ENCODE data around the gene BAZ2A. TPM values are rescaled to one million over a fixed set of nuclear protein-coding genes. Genes with fewer than 3 reads are reported as not detected.

The BAZ2A gene
- total and polyA plus RNA-seq, 2 donors (not counting 3 experiments of a cell fraction or from before 2014, with no cell fraction given) = 56.0 to 91.4 TPM

DNA sequence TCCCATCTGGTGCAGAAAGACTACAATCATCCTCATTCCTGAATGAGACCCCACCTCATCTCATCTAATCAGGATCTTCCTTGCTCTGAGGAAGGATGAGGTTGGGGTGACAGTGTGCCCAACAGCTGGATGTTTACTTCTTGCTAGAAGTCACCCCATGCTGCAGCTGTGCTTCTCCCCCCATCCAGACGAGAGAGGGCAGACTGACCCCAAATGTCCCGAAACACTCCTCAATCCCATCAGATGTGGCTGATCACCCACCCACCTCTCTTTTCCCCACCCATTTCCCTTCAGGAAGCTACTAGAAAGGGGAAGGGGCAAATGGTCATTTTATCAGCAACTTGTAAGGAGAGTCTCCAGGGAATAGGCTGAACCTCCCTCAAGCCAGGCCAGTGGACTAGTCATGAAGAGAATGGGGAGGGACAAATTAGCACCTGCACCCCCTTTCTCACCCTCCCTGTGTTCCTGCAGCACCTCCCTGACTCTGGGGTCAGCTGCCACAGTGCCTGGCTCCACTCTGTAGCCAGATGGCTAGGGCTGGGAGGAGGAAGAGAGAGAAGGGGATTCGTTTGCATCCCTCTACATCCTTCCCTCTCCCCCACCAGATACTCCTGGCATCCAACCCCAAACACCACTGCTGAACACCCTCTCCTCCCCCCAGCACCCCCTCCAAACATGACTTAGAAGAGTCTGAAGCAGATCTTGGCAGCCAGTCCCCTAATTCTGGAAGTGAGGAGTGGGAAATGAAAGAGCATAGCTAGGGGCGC is 2.8 kb upstream of the BAZ2A start:
- intact Hi-C loops (cut with micrococcal nuclease) = loop anchor here (2.0 kb wide), 1 partner anchor 894 kb away; no protein-coding TSS in a partner anchor
- H3K27me3 ChIP-seq (ENCODE audit: control insufficient read depth in 2 of 2, insufficient read depth in 2 of 2, low read length in 2 of 2) = no peaks in the 10 kb centered on the region
- no peak overlapping the region for H3K27ac ChIP-seq (ENCODE audit: insufficient read depth, low read depth, low read length)
- no peak overlapping the region for H3K9ac ChIP-seq (replicated peaks; ENCODE audit: extremely low read depth, insufficient read depth, low read length)
- dilution Hi-C loops (cut with MboI; ENCODE audit: extremely low pct_ligation_motif_present, low sequenced_read_pairs) = no loop called here
- peaks cover 37% of the 10 kb centered on the region for H3K79me2 ChIP-seq (ENCODE audit: control insufficient read depth, insufficient read depth, low read length)
- H2AFZ ChIP-seq (ENCODE audit: low read depth, low read length) = no peak overlapping the region
- H3K4me3 ChIP-seq (replicated peaks in 1 of 3; ENCODE audit: insufficient read depth in 1 of 3, low read depth in 1 of 3, low read length in 3 of 3) = no peak overlapping the region
- CTCF ChIA-PET = no interaction called here
- TF ChIP-seq JUN (IDR thresholded peaks at IDR 0.05; ENCODE audit: borderline replicate concordance, insufficient read depth, insufficient read length, low read depth) (no peak), GATA2 (IDR thresholded peaks at IDR 0.05; ENCODE audit: insufficient read depth, insufficient read length, low read depth, low read length) (no peak), POLR2A (IDR thresholded peaks at IDR 0.05; ENCODE audit: low read depth, low read length) (no peak), FOS (IDR thresholded peaks at IDR 0.05; ENCODE audit: borderline replicate concordance, insufficient read depth, low read length) (no peak), POLR2AphosphoS5 (IDR thresholded peaks at IDR 0.05; ENCODE audit: insufficient read depth, low read depth, low read length) (no peak)
- TF ChIP-seq, protein P1, sequence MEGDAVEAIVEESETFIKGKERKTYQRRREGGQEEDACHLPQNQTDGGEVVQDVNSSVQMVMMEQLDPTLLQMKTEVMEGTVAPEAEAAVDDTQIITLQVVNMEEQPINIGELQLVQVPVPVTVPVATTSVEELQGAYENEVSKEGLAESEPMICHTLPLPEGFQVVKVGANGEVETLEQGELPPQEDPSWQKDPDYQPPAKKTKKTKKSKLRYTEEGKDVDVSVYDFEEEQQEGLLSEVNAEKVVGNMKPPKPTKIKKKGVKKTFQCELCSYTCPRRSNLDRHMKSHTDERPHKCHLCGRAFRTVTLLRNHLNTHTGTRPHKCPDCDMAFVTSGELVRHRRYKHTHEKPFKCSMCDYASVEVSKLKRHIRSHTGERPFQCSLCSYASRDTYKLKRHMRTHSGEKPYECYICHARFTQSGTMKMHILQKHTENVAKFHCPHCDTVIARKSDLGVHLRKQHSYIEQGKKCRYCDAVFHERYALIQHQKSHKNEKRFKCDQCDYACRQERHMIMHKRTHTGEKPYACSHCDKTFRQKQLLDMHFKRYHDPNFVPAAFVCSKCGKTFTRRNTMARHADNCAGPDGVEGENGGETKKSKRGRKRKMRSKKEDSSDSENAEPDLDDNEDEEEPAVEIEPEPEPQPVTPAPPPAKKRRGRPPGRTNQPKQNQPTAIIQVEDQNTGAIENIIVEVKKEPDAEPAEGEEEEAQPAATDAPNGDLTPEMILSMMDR (IDR thresholded peaks at IDR 0.05; ENCODE audit: extremely low read depth in 1 of 2, insufficient read depth in 1 of 2, low read depth in 1 of 2, low read length in 2 of 2) = no peak
- TF ChIP-seq, protein P2, sequence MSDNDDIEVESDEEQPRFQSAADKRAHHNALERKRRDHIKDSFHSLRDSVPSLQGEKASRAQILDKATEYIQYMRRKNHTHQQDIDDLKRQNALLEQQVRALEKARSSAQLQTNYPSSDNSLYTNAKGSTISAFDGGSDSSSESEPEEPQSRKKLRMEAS (IDR thresholded peaks at IDR 0.05; ENCODE audit: insufficient read depth, insufficient read length) = no peak
- no TSS peak for BruUV-seq (replicated peaks)
- H3K4me2 ChIP-seq (ENCODE audit: insufficient read depth, low read length) = no peak overlapping the region
- no peak for DNase-seq (ENCODE audit: low read depth, low spot score)
- no peak for FAIRE-seq
- no peaks in the 10 kb centered on the region for H4K20me1 ChIP-seq (replicated peaks; ENCODE audit: control insufficient read depth, extremely low read depth, insufficient read depth, low read length)
- H3K4me1 ChIP-seq (ENCODE audit: control insufficient read depth, extremely low read depth, insufficient read depth, low read length) = peaks cover 49% of the 10 kb centered on the region
- POLR2A ChIA-PET = no interaction called here
- no peaks in the 10 kb centered on the region for H3K9me3 ChIP-seq (replicated peaks; ENCODE audit: control insufficient read depth, insufficient read depth, low read length)
- H3K9me1 ChIP-seq (replicated peaks; ENCODE audit: control insufficient read depth, extremely low read depth, insufficient read depth, low read length) = no peaks in the 10 kb centered on the region
- H3K36me3 ChIP-seq (ENCODE audit: control insufficient read depth in 2 of 2, extremely low read depth in 1 of 2, insufficient read depth in 2 of 2, low read length in 2 of 2) = peaks cover 2 to 4% of the 10 kb centered on the region in 2 experiments
